ENCODE data around the gene SPCS3.

DNA sequence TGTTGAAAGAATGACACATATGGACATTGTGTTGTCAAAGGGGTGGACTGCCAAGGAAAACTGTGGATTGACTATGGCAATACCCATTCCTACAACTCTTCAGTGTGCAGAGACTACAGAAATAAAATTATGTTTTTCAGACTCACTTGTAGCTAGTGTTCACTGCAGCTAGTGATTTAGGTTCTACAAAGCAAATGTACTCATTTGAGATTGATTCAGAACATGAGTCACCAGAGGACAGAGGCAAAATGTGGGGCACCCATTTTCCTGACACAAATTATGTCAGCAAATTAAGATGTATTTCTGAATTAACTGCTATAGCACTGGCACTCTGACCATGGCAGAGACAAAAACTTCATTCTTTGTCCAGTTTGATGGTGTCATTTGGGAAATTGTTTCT is 40.7 kb downstream of the SPCS3 start:
- TF ChIP-seq ARNT (IDR thresholded peaks at IDR 0.05) (no peak), NFRKB (IDR thresholded peaks at IDR 0.05) (no peak), ZNF384 (IDR thresholded peaks at IDR 0.05) (no peak), SP1 (IDR thresholded peaks at IDR 0.05) (no peak), ELF4 (IDR thresholded peaks at IDR 0.05) (no peak), FOXM1 (IDR thresholded peaks at IDR 0.05; ENCODE audit: borderline replicate concordance) (no peak), FOXA1 (IDR thresholded peaks at IDR 0.05) (no peak), BHLHE40 (IDR thresholded peaks at IDR 0.05; ENCODE audit: borderline replicate concordance) (no peak), SUZ12 (IDR thresholded peaks at IDR 0.05) (no peak), L3MBTL2 (conservative IDR thresholded peaks at IDR 0.05) (no peak)

Data from HEK293T (cell line).